Measurements from ENCODE around the gene APLP1.

Gene APLP1

GRCh38 chr19:35921012-35921411 is 52.6 kb downstream of the APLP1 start:
- TF ChIP-seq, protein P1, sequence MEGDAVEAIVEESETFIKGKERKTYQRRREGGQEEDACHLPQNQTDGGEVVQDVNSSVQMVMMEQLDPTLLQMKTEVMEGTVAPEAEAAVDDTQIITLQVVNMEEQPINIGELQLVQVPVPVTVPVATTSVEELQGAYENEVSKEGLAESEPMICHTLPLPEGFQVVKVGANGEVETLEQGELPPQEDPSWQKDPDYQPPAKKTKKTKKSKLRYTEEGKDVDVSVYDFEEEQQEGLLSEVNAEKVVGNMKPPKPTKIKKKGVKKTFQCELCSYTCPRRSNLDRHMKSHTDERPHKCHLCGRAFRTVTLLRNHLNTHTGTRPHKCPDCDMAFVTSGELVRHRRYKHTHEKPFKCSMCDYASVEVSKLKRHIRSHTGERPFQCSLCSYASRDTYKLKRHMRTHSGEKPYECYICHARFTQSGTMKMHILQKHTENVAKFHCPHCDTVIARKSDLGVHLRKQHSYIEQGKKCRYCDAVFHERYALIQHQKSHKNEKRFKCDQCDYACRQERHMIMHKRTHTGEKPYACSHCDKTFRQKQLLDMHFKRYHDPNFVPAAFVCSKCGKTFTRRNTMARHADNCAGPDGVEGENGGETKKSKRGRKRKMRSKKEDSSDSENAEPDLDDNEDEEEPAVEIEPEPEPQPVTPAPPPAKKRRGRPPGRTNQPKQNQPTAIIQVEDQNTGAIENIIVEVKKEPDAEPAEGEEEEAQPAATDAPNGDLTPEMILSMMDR (IDR thresholded peaks at IDR 0.05; ENCODE audit: extremely low read depth, missing control alignments): no peak
- DNase-seq (ENCODE audit: low spot score): no peak

DNA sequence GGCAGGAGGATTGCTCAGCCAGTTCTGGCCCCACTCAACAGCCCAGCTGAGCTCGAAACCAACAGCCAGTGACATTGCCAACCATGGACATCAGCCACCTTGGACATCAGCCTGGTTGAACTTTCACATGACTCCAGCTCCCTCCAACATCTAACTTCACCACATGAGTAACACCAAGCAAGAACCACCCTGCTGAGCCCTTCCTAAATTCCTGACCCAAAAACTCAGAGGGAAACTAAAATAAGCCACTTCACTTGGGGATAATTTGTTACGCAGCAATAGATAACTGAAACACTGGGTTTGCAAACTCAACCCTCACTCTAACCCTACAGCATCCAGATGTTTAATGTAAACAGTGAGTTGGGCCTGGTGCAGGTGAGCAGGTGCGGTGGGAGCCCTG is 57.1 kb downstream of the APLP1 start:
- no peak for DNase-seq (ENCODE audit: low spot score)
- TF ChIP-seq, protein P1 (IDR thresholded peaks at IDR 0.05; ENCODE audit: extremely low read depth, missing control alignments): no peak

- DNase-seq (ENCODE audit: low spot score): peak; percentile 10
- TF ChIP-seq, protein P1 (IDR thresholded peaks at IDR 0.05; ENCODE audit: extremely low read depth, missing control alignments): no peak
Observed at GRCh38 chr19:35928507-35928906, 60.1 kb downstream of the APLP1 start.

Data from GM20000 (cell line).